Kidney glomerular epithelial cell (primary cell): Measurements from ENCODE around the gene PIP5K1B.
A peak's percentile ranks its signal among the peaks of the same experiment; 100 is the strongest.
"Not testable (repeated sequence)": the region's sequence is repeated elsewhere in the genome, so short reads cannot be mapped to it uniquely, and the experiment has no call there.

Experiments
- DNase-seq: peaks from one replicate; lab custom pipeline; 2025; lab: John Stamatoyannopoulos, UW

PIP5K1B gene

GRCh38 chr9:69029535-69029934 lies 324.5 kb downstream of the PIP5K1B start:
- no peak for DNase-seq

GRCh38 chr9:69030851-69031645 lies 326.0 kb downstream of the PIP5K1B start:
- DNase-seq = no peak

- no peak for DNase-seq
Measured at GRCh38 chr9:69034071-69034470, 329.0 kb downstream of the PIP5K1B start.

GRCh38 chr9:69035438-69036308 lies 330.6 kb downstream of the PIP5K1B start, which contains the start of gene FXN:
Gene FXN, plus strand, starts transcription at chr9:69035752. Its CDS starts 31 bp downstream, at chr9:69035783.
- DNase-seq = peak; percentile 70

GRCh38 chr9:69036309-69036708 lies 331.3 kb downstream of the PIP5K1B start:
- no peak for DNase-seq

GRCh38 chr9:69036799-69037198 lies 331.8 kb downstream of the PIP5K1B start:
- no peak for DNase-seq

- DNase-seq = no peak
Measured at GRCh38 chr9:69040646-69041045, 335.6 kb downstream of the PIP5K1B start.

GRCh38 chr9:69044240-69045219 lies 339.5 kb downstream of the PIP5K1B start:
- peak; percentile 11 for DNase-seq

GRCh38 chr9:69045821-69046220 lies 340.8 kb downstream of the PIP5K1B start:
- no peak for DNase-seq

- no peak for DNase-seq
Measured at GRCh38 chr9:69046723-69047122, 341.7 kb downstream of the PIP5K1B start.

- DNase-seq = no peak
Measured at GRCh38 chr9:69047371-69047770, 342.3 kb downstream of the PIP5K1B start.

GRCh38 chr9:69049094-69049493 lies 344.1 kb downstream of the PIP5K1B start:
- DNase-seq = no peak

GRCh38 chr9:69050936-69051335 lies 345.9 kb downstream of the PIP5K1B start:
- DNase-seq = not testable (repeated sequence)

GRCh38 chr9:69054989-69055388 lies 349.9 kb downstream of the PIP5K1B start:
- no peak for DNase-seq

- no peak for DNase-seq
Measured at GRCh38 chr9:69056191-69056815, 351.3 kb downstream of the PIP5K1B start.

GRCh38 chr9:69058101-69058500 lies 353.1 kb downstream of the PIP5K1B start:
- DNase-seq = no peak
